Measurements from ENCODE around the gene POP4.

The POP4 gene

DNA sequence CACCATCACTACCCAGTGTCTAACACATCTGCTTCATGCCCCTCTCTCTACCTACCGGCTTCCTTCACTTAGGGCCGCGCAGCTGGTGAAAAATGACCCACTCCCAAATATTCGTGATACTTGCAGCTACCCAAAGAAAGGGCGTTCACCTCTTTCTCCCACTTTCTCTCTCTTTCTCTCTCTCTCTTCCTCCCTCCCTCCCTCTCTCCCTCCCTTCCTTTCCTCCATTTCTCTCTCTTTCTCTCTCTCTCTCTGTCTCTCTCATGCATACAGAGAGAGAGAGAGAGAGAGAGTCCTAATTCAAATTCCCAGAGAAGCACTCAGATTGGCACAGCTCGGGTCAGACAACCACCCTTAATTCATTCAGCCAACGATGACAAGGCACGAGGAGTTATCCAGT lies 27.7 kb upstream of the POP4 start:
- H3K27me3 ChIP-seq (ENCODE audit: insufficient read depth, insufficient read length) = peaks cover 5% of the 10 kb centered on the region

DNA sequence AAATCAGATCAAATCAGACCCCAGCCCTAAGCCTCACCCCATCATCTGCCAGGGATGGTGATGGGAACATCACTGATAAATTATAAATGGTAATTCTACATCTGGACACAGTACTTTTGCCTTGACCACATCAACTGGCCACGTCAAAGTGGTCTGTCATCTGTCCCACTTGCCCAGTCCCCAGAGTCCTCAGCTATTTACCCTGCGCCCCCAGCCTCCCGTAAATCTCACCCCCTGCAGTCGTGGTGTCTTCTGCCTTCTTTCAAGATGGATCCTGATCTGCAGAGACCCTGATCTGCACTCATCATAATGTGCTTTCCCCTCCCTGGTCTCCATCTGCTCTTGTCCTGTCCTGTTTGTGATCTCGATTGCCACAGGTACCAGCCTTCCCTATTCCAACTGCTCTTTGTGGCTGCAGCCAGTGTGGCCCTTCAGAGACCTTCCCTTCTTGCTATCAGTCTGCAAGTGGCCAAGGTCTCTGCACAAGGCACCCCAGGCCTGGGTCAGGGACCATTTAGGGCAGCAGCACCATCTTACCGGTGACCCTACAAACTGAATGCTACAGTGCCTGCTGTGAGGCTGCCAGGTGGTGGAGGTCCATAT lies 26.7 kb upstream of the POP4 start:
- Histone ChIP-seq H3K36me3 (ENCODE audit: insufficient read depth, insufficient read length, low read length) (no peaks in the 10 kb centered on the region), H3K4me3 (ENCODE audit: insufficient read length, low read depth) (no peak overlapping the region), H3K27me3 (ENCODE audit: insufficient read depth, insufficient read length) (peaks cover 5% of the 10 kb centered on the region), H3K9ac (ENCODE audit: insufficient read length, low read depth) (no peak overlapping the region), H3K4me1 (ENCODE audit: insufficient read depth, insufficient read length) (peaks cover 9% of the 10 kb centered on the region), H3K9me3 (ENCODE audit: insufficient read depth, low read length) (no peaks in the 10 kb centered on the region)
- DNase-seq (ENCODE audit: low read depth, low spot score) = no peak
- TF ChIP-seq ZNF274 (IDR thresholded peaks at IDR 0.05; ENCODE audit: low read depth, low read length) = no peak
- TF ChIP-seq YY1 (IDR thresholded peaks at IDR 0.05; ENCODE audit: insufficient read depth, insufficient read length) = no peak
- no peak for TF ChIP-seq SUZ12 (IDR thresholded peaks at IDR 0.05; ENCODE audit: extremely low read depth, insufficient read depth, insufficient read length)

More for the DNA sequence above, 27.7 kb upstream of the POP4 start:
- Histone ChIP-seq H3K36me3 (ENCODE audit: insufficient read depth, insufficient read length, low read length) (no peaks in the 10 kb centered on the region), H3K9me3 (ENCODE audit: insufficient read depth, low read length) (no peaks in the 10 kb centered on the region), H3K9ac (ENCODE audit: insufficient read length, low read depth) (no peak overlapping the region), H3K4me1 (ENCODE audit: insufficient read depth, insufficient read length) (peaks cover 9% of the 10 kb centered on the region), H3K4me3 (ENCODE audit: insufficient read length, low read depth) (no peak overlapping the region)
- DNase-seq (ENCODE audit: low read depth, low spot score) = no peak
- TF ChIP-seq ZNF274 (IDR thresholded peaks at IDR 0.05; ENCODE audit: low read depth, low read length) = no peak
- TF ChIP-seq SUZ12 (IDR thresholded peaks at IDR 0.05; ENCODE audit: extremely low read depth, insufficient read depth, insufficient read length) = no peak
- TF ChIP-seq YY1 (IDR thresholded peaks at IDR 0.05; ENCODE audit: insufficient read depth, insufficient read length) = no peak

DNA sequence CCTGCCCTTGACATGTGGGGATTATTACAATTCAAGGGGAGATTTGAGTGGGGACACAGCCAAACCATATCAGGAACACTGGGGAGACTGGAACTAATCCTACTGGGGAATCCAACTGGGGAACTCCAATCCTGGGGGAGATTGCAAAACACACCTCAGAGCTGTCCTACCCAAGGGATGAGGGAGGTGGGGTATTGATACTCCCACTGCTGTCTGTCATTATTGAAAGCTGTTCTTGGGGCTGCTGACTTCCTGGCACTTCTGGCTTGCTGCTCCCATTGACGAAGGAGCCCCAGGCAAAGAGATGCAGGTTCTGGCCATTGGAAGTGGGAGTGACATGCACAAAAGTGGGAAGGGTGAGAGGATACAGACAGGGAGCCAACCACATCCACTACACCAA lies 24.7 kb upstream of the POP4 start:
- no peaks in the 10 kb centered on the region for H3K9me3 ChIP-seq (ENCODE audit: insufficient read depth, low read length)
- H3K4me3 ChIP-seq (ENCODE audit: insufficient read length, low read depth) = no peak overlapping the region
- no peaks in the 10 kb centered on the region for H3K36me3 ChIP-seq (ENCODE audit: insufficient read depth, insufficient read length, low read length)
- TF ChIP-seq YY1 (IDR thresholded peaks at IDR 0.05; ENCODE audit: insufficient read depth, insufficient read length) (no peak), ZNF274 (IDR thresholded peaks at IDR 0.05; ENCODE audit: low read depth, low read length) (no peak), SUZ12 (IDR thresholded peaks at IDR 0.05; ENCODE audit: extremely low read depth, insufficient read depth, insufficient read length) (no peak)
- H3K27me3 ChIP-seq (ENCODE audit: insufficient read depth, insufficient read length) = peaks cover 5% of the 10 kb centered on the region
- H3K4me1 ChIP-seq (ENCODE audit: insufficient read depth, insufficient read length) = peaks cover 9% of the 10 kb centered on the region
- no peak for DNase-seq (ENCODE audit: low read depth, low spot score)
- no peak overlapping the region for H3K9ac ChIP-seq (ENCODE audit: insufficient read length, low read depth)

DNA sequence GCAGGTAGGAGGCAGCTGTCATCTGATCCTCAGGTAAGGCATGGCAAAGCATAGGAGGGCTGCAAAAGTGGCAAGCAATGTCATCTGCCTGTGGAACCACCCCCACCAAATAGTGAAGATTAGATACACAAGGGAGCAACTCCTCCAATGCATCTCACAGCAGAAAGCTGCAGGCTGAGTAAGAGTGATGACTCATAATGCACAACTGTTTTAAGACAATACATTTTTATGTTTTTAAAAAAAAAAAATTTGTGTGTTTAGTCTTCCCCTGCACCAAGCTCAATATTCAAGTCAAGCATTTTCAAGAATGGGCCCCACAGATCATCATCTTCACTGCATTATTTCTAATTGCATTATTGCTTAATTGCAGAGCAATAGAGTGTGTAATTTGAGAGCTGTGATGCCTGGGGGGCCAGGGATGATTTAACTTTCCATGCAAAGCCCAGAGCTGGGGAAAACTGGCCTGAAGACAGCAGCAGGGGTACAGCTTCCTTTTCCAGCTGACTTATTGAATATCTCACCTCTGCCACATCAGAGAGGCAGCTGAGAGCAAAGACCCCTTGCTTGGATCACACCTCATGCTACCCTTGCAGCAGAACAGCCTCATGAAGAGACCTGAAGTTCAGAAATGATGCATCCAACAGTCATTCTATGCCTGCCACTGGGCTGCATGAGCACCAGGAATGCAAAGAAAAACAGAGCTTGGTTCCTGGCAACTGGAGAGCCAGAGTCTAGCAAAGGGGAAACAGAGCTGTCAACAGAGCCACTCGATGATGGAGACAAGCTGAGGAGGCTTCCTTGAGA lies 22.7 kb upstream of the POP4 start:
- no peak for TF ChIP-seq YY1 (IDR thresholded peaks at IDR 0.05; ENCODE audit: insufficient read depth, insufficient read length)
- no peak for TF ChIP-seq SUZ12 (IDR thresholded peaks at IDR 0.05; ENCODE audit: extremely low read depth, insufficient read depth, insufficient read length)
- TF ChIP-seq ZNF274 (IDR thresholded peaks at IDR 0.05; ENCODE audit: low read depth, low read length) = no peak
- H3K27me3 ChIP-seq (ENCODE audit: insufficient read depth, insufficient read length) = no peaks in the 10 kb centered on the region
- H3K9ac ChIP-seq (ENCODE audit: insufficient read length, low read depth) = no peak overlapping the region

DNA sequence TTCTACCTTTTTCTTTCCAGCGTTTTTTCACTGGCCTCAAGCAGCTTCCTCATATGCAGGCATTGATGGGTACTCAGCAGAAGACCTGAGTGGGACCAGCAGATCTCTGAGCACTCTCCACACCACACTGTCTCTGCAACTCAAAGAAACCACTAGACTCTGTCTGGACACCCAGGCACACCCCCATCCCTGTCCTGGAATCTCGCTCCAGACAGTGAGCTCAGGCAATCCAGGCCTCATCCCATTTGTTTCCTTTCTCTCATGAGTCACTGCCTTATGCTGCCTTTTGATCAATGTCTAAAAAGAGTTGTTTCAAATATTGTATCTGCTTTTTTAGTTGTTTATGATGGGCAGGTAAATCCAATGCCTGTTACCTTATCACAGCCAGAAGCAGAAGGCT lies 19.7 kb upstream of the POP4 start:
- Histone ChIP-seq H3K4me1 (ENCODE audit: insufficient read depth, insufficient read length) (no peaks in the 10 kb centered on the region), H3K36me3 (ENCODE audit: insufficient read depth, insufficient read length, low read length) (no peaks in the 10 kb centered on the region), H3K27me3 (ENCODE audit: insufficient read depth, insufficient read length) (no peaks in the 10 kb centered on the region), H3K4me3 (ENCODE audit: insufficient read length, low read depth) (no peak overlapping the region), H3K9ac (ENCODE audit: insufficient read length, low read depth) (no peak overlapping the region), H3K9me3 (ENCODE audit: insufficient read depth, low read length) (peaks cover 7% of the 10 kb centered on the region; the same call in 1 of the 2 replicates)
- no peak for DNase-seq (ENCODE audit: low read depth, low spot score)
- TF ChIP-seq SUZ12 (IDR thresholded peaks at IDR 0.05; ENCODE audit: extremely low read depth, insufficient read depth, insufficient read length) (no peak), ZNF274 (IDR thresholded peaks at IDR 0.05; ENCODE audit: low read depth, low read length) (no peak), YY1 (IDR thresholded peaks at IDR 0.05; ENCODE audit: insufficient read depth, insufficient read length) (no peak)

More for the DNA sequence above, 22.7 kb upstream of the POP4 start:
- Histone ChIP-seq H3K9me3 (ENCODE audit: insufficient read depth, low read length) (no peaks in the 10 kb centered on the region), H3K36me3 (ENCODE audit: insufficient read depth, insufficient read length, low read length) (no peaks in the 10 kb centered on the region), H3K4me3 (ENCODE audit: insufficient read length, low read depth) (no peak overlapping the region), H3K4me1 (ENCODE audit: insufficient read depth, insufficient read length) (no peaks in the 10 kb centered on the region)
- DNase-seq (ENCODE audit: low read depth, low spot score) = no peak

DNA sequence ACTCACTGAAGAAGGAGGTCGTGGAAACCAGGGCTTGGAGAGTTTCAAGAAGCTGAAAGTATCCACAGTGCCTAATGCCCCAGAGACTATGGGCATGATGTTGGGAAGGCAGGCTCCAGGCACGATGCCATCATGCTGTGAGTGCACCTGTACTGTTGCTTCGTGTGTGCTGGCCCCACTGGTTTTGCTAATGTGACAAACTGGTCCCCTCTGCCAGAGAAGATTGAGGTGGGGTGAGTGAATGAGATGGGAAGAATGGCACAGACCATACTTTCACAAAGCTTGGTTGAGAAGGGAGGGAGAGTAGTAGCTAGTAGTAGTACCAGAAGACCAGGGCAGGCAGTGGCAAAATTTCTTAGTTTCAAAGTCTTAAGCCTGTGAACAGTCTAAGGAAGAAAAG lies 19.0 kb upstream of the POP4 start:
- Histone ChIP-seq H3K4me3 (ENCODE audit: insufficient read length, low read depth) (no peak overlapping the region), H3K27me3 (ENCODE audit: insufficient read depth, insufficient read length) (no peaks in the 10 kb centered on the region), H3K9ac (ENCODE audit: insufficient read length, low read depth) (no peak overlapping the region), H3K4me1 (ENCODE audit: insufficient read depth, insufficient read length) (no peaks in the 10 kb centered on the region), H3K9me3 (ENCODE audit: insufficient read depth, low read length) (peaks cover 7% of the 10 kb centered on the region; the same call in 1 of the 2 replicates), H3K36me3 (ENCODE audit: insufficient read depth, insufficient read length, low read length) (no peaks in the 10 kb centered on the region)
- TF ChIP-seq SUZ12 (IDR thresholded peaks at IDR 0.05; ENCODE audit: extremely low read depth, insufficient read depth, insufficient read length) (no peak), ZNF274 (IDR thresholded peaks at IDR 0.05; ENCODE audit: low read depth, low read length) (no peak), YY1 (IDR thresholded peaks at IDR 0.05; ENCODE audit: insufficient read depth, insufficient read length) (no peak)
- no peak for DNase-seq (ENCODE audit: low read depth, low spot score)

DNA sequence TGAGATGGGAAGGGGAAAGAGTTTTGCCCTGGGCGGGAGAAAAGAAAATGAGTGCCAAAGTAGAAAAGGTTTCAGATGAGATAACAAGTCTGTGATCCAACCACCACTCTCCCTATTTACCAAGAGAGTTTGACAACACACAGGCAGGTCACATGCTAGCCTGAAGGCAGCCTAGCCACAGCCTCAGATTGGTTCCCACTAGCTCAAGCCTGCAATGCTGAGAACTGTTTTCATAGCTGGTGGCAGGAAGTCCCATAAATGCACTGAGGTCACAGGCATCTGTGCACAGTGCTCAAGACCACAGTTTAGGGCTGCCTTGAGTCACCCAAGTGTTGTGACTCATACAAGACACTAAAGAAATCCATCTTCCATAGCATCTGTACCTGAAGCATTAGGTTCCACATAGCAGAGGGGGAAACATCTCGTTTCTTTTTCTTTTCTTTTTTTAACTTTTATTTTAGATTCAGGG lies 18.5 kb upstream of the POP4 start:
- DNase-seq (ENCODE audit: low read depth, low spot score) = no peak
- no peaks in the 10 kb centered on the region for H3K36me3 ChIP-seq (ENCODE audit: insufficient read depth, insufficient read length, low read length)
- peaks cover 7% of the 10 kb centered on the region; the same call in 1 of the 2 replicates for H3K9me3 ChIP-seq (ENCODE audit: insufficient read depth, low read length)
- no peaks in the 10 kb centered on the region for H3K4me1 ChIP-seq (ENCODE audit: insufficient read depth, insufficient read length)
- TF ChIP-seq SUZ12 (IDR thresholded peaks at IDR 0.05; ENCODE audit: extremely low read depth, insufficient read depth, insufficient read length) = no peak
- TF ChIP-seq YY1 (IDR thresholded peaks at IDR 0.05; ENCODE audit: insufficient read depth, insufficient read length) = no peak
- no peak for TF ChIP-seq ZNF274 (IDR thresholded peaks at IDR 0.05; ENCODE audit: low read depth, low read length)
- H3K9ac ChIP-seq (ENCODE audit: insufficient read length, low read depth) = no peak overlapping the region
- no peaks in the 10 kb centered on the region for H3K27me3 ChIP-seq (ENCODE audit: insufficient read depth, insufficient read length)
- H3K4me3 ChIP-seq (ENCODE audit: insufficient read length, low read depth) = no peak overlapping the region

Measured in NT2/D1 (cell line).